Astrocyte of the cerebellum (primary cell): ENCODE measurements around the gene SCUBE2.

Experiments used
- DNase-seq: peaks from one replicate; pipeline ENCODE4 v3.0.0-alpha.2; 2011; ENCODE audit warnings: low read depth
- H3K4me3 ChIP-seq: 2 replicates; pipeline ENCODE4 v1.5.1; 2011; ENCODE audit warnings: mild to moderate bottlenecking, low read depth, low read length, moderate library complexity
- in situ Hi-C: cut with HindIII; loops from 2 replicates; pipeline ENCODE4 v1.10.0; 2017; ENCODE audit warnings: low sequenced_read_pairs
- TF ChIP-seq, protein P1 (sequence below): IDR thresholded peaks from 2 replicates; pipeline ENCODE4 v1.5.1; 2012; ENCODE audit warnings: low read length, low read depth, moderate library complexity, mild to moderate bottlenecking; ENCODE audit errors: missing control alignments

Gene SCUBE2

GRCh38 chr11:9069256-9069655 lies 22.1 kb downstream of the SCUBE2 start:
- TF ChIP-seq, protein P1, sequence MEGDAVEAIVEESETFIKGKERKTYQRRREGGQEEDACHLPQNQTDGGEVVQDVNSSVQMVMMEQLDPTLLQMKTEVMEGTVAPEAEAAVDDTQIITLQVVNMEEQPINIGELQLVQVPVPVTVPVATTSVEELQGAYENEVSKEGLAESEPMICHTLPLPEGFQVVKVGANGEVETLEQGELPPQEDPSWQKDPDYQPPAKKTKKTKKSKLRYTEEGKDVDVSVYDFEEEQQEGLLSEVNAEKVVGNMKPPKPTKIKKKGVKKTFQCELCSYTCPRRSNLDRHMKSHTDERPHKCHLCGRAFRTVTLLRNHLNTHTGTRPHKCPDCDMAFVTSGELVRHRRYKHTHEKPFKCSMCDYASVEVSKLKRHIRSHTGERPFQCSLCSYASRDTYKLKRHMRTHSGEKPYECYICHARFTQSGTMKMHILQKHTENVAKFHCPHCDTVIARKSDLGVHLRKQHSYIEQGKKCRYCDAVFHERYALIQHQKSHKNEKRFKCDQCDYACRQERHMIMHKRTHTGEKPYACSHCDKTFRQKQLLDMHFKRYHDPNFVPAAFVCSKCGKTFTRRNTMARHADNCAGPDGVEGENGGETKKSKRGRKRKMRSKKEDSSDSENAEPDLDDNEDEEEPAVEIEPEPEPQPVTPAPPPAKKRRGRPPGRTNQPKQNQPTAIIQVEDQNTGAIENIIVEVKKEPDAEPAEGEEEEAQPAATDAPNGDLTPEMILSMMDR = no peak
- DNase-seq = no peak
- in situ Hi-C loops = no loop called here
- no peak overlapping the region for H3K4me3 ChIP-seq

GRCh38 chr11:9066433-9066925 lies 24.9 kb downstream of the SCUBE2 start:
- DNase-seq = no peak
- in situ Hi-C loops = no loop called here
- no peak overlapping the region for H3K4me3 ChIP-seq
- TF ChIP-seq, protein P1 = no peak

DNA sequence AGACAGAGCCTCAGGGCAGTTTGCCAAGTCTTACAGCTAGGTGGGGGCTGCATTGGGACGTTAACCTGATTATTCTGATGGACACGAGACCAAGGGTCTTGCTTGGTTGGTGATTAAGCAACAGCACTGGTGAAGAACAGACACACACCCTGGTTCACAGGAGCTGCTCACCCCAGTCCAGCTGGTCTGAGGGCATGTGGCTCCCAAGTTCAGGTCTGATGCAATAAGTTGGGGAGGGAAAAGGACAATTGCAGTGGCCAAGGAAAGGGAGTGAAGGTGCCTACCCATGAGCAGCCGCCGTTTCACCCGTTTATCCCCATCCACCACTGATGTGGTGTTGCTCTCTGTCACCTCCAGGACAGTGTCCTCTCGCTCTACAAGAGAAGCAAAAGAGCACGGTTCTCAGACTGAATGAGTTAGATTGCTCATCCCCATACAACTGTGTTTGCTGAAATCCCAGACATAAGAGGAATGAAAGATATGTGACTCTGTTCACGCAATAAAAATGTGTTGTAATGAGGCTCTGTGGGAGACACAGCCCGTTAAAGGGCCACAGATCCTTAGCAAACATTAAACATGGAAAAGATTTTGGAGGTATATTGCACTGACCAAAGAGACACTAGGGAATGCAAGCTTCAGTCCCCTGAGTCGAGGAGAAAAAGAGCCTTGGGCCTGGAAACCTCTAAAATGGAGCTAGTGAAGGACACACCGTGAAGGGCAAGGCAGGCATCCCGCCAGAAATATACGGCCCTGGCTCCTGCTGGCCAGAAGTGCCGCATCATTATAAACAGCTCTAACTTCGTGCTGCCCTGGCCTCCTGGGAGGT lies 25.6 kb downstream of the SCUBE2 start:
- no peak for DNase-seq
- TF ChIP-seq, protein P1 = no peak
- H3K4me3 ChIP-seq = no peak overlapping the region
- in situ Hi-C loops = no loop called here

- H3K4me3 ChIP-seq = no peak overlapping the region
- in situ Hi-C loops = no loop called here
- no peak for DNase-seq
- TF ChIP-seq, protein P1 = no peak
These were observed 29.6 kb downstream of the SCUBE2 start for GRCh38 chr11:9061807-9062206.

- no peak overlapping the region for H3K4me3 ChIP-seq
- no peak for DNase-seq
- TF ChIP-seq, protein P1 = no peak
- in situ Hi-C loops = no loop called here
These were observed 30.7 kb downstream of the SCUBE2 start for GRCh38 chr11:9060700-9061111.

DNA sequence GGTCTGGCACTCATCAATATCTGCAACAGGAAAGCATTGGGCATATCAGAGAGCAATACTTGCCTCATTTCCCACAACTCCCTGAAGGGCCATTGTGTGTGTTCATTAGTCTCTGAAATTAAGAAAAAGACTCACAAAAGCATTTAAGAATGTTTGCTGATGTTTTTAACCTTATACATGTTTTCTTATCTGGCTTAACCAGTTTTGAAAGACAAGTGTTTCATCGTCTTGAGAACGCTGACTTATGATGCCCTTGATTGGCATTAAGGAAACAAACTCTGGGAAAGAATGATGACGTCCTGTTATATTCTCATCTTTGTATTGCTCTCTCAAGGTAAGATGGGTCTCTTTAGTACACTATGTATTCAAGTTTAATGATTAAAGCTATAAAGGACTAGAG lies 32.0 kb downstream of the SCUBE2 start:
- H3K4me3 ChIP-seq = no peak overlapping the region
- TF ChIP-seq, protein P1 = no peak
- DNase-seq = no peak
- in situ Hi-C loops = no loop called here
